CD4-positive, alpha-beta T cell treated with Interleukin-17A for 1 hour (primary cell): ENCODE measurements around the gene DCHS2.

Source experiments
- DNase-seq: peaks from one replicate; pipeline ENCODE4 v3.0.0-alpha.2; 2020

DCHS2 gene

GRCh38 chr4:154186888-154187287, 304.7 kb downstream of the DCHS2 start:
- no peak for DNase-seq

- DNase-seq = no peak
These were observed 305.6 kb downstream of the DCHS2 start for GRCh38 chr4:154186035-154186434.

- DNase-seq = no peak
These were observed 307.4 kb downstream of the DCHS2 start for GRCh38 chr4:154184238-154184637.

GRCh38 chr4:154183264-154183663, 308.3 kb downstream of the DCHS2 start:
- no peak for DNase-seq
